Left lung (tissue), 10 donors: Measurements from ENCODE around the gene FAM163A. TPM values are rescaled to one million over a fixed set of nuclear protein-coding genes. Genes with fewer than 3 reads are reported as not detected.
A peak's percentile ranks its signal among the peaks of the same experiment; 100 is the strongest.

ENCODE experiments used
- ATAC-seq: fragments of 200-7000 bp; cut with Tn5 transposase; one replicate; pipeline ENCODE4 v1.9.1; 2020; ENCODE audit warnings: moderate library complexity
- DNase-seq, 4 donors: peaks; one replicate each; pipeline ENCODE4 v3.0.0-alpha.2; 2013 to 2020
- H3K27ac ChIP-seq, 2 donors: fragments of 200-600 bp; sonication (generic) in 1 of 2; one replicate each; pipeline versions ENCODE4 v1.5.0 to v1.8.0; 2020 to 2021
- H3K27me3 ChIP-seq, 2 donors: fragments of 200-600 bp; sonication (generic) in 1 of 2; one replicate each; pipeline versions ENCODE4 v1.5.0 to v1.8.0; 2020 to 2021
- H3K36me3 ChIP-seq, 2 donors: fragments of 200-600 bp; sonication (generic) in 1 of 2; one replicate each; pipeline versions ENCODE4 v1.5.0 to v1.8.0; 2020 to 2021
- H3K4me1 ChIP-seq, 2 donors: fragments of 200-600 bp; one replicate each; pipeline ENCODE4 v1.8.0; 2021
- H3K4me3 ChIP-seq, 2 donors: fragments of 200-600 bp; sonication (generic) in 1 of 2; one replicate each; pipeline versions ENCODE4 v1.5.0 to v1.8.0; 2020 to 2021; ENCODE audit warnings: mild to moderate bottlenecking in 1 of 2
- H3K9me3 ChIP-seq, 2 donors: fragments of 200-600 bp; sonication (generic) in 1 of 2; one replicate each; pipeline versions ENCODE4 v1.5.0 to v1.8.0; 2020 to 2021
- intact Hi-C, 2 donors: fragments of 100-400 bp; cut with DNase I; formaldehyde crosslinking; loops; one replicate each; pipeline versions ENCODE4 v1.11.2 to v1.14.2; 2022
- polyA plus RNA-seq, 6 donors: library from polyadenylated mRNA; unstranded; fragments of 120-200 nt; gene quantifications; one replicate each; pipeline ENCODE4 v1.2.1, GENCODE V29; 2013; ENCODE audit not compliant: insufficient read length in 6 of 6
- total RNA-seq, 2 donors: library from RNA; stranded (reverse); fragmentation: NEBNext Ultra II Directional; extraction: Animal tissue kit (Norgen Biotek cat#: 25700); gene quantifications; one replicate each; pipeline ENCODE4 v1.2.1, GENCODE V29; 2021
- TF ChIP-seq, protein P1 (sequence below), 2 donors: fragments of 200-600 bp; sonication (generic) in 1 of 2; IDR thresholded peaks; one replicate each; pipeline versions ENCODE4 v1.5.0 to v1.8.0; 2021; ENCODE audit warnings: antibody characterized with exemption in 2 of 2
- donor health status: DM: no; HTN: yes; CAD: no.
- donor health status: DM: no; HTN: no; CAD: no.

The FAM163A gene
- total and polyA plus RNA-seq, 8 donors, result 0.06 to 0.27 (median 0.12) TPM; not detected in 2

DNA sequence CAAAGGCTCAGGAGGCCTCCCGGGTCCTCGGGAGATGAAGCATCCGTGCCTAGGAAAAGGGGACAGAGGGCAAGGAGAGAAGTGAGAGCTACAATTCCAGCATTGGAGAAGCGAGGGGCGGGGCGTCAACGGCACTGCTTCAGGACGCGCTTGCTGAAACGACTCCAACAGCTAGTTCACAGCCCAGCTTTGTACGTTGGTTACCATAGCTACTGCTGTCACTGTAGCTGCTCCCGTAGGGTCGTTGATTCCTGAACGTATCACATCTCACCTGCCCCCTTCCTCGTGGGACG lies 71.4 kb downstream of the FAM163A start:
- ATAC-seq (peak; percentile 58), DNase-seq (peak in 1 of 4 donors; percentile 53)
- Histone ChIP-seq H3K27ac (no peak overlapping the region), H3K36me3 (no peaks in the 10 kb centered on the region), H3K27me3 (peaks cover 0 to 30% of the 10 kb centered on the region in 2 donors), H3K4me1 (peaks cover 11 to 21% of the 10 kb centered on the region in 2 donors), H3K4me3 (peak overlapping the region in 1 of 2 donors; percentile 34), H3K9me3 (no peaks in the 10 kb centered on the region)
- intact Hi-C loops, result loop anchor here (5.0 kb wide), 1 partner anchor 107 kb away; no protein-coding TSS in a partner anchor
- TF ChIP-seq, protein P1, sequence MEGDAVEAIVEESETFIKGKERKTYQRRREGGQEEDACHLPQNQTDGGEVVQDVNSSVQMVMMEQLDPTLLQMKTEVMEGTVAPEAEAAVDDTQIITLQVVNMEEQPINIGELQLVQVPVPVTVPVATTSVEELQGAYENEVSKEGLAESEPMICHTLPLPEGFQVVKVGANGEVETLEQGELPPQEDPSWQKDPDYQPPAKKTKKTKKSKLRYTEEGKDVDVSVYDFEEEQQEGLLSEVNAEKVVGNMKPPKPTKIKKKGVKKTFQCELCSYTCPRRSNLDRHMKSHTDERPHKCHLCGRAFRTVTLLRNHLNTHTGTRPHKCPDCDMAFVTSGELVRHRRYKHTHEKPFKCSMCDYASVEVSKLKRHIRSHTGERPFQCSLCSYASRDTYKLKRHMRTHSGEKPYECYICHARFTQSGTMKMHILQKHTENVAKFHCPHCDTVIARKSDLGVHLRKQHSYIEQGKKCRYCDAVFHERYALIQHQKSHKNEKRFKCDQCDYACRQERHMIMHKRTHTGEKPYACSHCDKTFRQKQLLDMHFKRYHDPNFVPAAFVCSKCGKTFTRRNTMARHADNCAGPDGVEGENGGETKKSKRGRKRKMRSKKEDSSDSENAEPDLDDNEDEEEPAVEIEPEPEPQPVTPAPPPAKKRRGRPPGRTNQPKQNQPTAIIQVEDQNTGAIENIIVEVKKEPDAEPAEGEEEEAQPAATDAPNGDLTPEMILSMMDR (IDR thresholded peaks at IDR 0.05), result no peak

DNA sequence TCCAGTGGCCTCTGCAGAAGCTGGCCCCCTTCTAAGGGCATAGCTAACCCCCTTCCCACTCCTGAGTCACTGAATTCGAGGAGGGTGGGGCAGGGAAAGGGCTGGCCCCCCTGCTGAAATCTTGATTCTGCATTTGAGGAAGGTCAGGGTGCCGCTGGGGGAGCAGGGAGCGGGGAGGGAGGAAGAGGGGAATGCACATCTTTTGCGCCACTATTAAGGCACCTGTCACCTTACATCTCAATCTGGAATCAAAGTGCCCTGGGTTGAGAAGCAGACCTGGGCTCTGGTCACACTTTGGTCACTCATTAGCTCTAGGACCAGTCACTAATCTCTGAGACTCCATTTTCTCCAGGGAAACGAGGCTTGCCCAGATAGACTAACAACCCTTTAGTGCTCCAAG lies 72.5 kb downstream of the FAM163A start:
- Histone ChIP-seq H3K36me3 (no peaks in the 10 kb centered on the region), H3K9me3 (no peaks in the 10 kb centered on the region), H3K27ac (no peak overlapping the region), H3K4me3 (peak overlapping the region in 1 of 2 donors; percentile 34), H3K4me1 (peaks cover 11 to 21% of the 10 kb centered on the region in 2 donors), H3K27me3 (peaks cover 0 to 24% of the 10 kb centered on the region in 2 donors)
- ATAC-seq (no peak), DNase-seq (no peak)
- intact Hi-C loops, result no loop called here
- TF ChIP-seq, protein P1 (IDR thresholded peaks at IDR 0.05), result no peak

DNA sequence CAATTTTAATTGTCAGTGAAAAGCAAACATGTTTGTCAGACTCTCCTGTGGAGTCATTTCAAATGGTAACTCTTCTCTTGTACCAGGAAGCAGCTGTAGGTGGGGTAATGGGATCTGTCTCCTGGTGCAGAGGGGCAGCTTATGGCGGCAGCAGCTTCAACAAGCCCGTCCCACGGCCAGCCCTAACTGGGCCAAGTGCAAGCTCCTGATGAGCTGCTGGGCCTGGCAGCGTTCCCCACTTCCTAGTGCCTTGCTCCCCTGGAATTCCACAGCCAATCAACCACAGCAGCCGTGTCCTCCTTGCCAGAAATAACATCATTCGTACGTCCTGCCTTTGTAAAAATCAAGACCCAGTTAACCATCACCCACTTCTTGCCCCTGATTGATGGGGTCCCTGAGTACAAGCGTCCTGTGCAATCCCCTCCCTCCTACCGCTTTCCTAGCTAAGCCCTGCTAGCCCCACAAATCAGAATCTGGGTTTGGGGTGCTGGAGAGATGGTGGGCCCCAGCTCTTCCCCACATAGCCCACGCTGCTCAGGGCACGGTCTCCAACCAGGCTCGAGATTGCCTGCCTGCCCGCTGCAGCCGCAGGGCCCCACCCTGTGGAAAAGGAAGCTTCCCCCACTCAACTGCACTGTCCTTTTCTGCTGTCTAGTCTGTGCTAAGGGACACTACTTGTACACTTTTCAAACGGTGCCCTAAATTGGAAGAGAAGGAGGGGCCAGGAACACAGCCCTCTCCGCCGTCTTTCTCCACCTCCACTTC lies 73.3 kb downstream of the FAM163A start:
- ATAC-seq (no peak), DNase-seq (peak in 2 of 4 donors; percentile 51 to 68)
- Histone ChIP-seq H3K4me1 (peaks cover 11 to 21% of the 10 kb centered on the region in 2 donors), H3K36me3 (no peaks in the 10 kb centered on the region), H3K4me3 (no peak overlapping the region), H3K27ac (no peak overlapping the region), H3K27me3 (peaks cover 0 to 18% of the 10 kb centered on the region in 2 donors), H3K9me3 (no peaks in the 10 kb centered on the region)
- TF ChIP-seq, protein P1 (IDR thresholded peaks at IDR 0.05), result no peak
- intact Hi-C loops, result no loop called here

DNA sequence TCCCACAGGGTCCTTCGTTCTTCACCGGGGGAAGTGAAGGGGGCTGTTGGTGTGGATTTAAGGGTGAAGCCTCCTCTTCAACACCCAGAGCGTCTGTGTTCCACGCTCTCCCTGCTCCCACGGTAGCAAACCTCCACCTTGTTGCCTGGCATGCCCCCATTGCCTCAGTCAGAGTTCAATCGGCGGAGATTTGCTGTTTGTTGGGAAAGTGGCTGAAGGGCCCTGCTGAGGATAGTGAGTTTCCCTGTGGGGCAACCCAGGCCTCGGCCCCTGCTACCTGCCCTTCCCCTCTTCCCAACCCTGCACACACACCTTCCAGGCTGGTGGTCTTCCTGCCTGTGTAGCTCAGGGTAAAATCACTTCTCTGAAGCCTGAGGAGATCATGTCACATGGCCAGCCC lies 74.0 kb downstream of the FAM163A start:
- Histone ChIP-seq H3K27ac (no peak overlapping the region), H3K4me1 (peaks cover 11 to 21% of the 10 kb centered on the region in 2 donors), H3K9me3 (no peaks in the 10 kb centered on the region), H3K36me3 (no peaks in the 10 kb centered on the region), H3K27me3 (peaks cover 0 to 11% of the 10 kb centered on the region in 2 donors), H3K4me3 (no peak overlapping the region)
- ATAC-seq, result no peak
- DNase-seq, result no peak
- TF ChIP-seq, protein P1 (IDR thresholded peaks at IDR 0.05), result no peak
- intact Hi-C loops, result no loop called here

DNA sequence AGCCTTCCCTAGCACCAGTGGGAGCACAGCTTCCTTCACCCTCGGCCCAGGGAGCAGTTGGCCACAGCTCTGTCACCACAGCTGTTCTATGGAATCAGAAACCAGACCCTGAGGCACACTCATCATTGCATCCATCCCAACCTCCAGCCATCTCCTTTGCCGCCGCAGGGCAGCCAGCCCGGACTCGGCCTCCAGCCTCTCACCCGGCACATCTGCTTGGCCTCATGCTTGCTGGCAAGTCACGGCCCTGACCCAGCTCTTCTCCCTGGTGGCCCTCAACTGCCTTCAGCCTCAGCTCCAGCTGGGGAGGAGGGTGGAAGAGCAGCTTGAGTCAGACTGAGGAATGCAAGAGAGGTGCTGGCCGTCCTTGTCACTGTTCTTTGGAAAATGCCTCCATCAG lies 74.7 kb downstream of the FAM163A start:
- TF ChIP-seq, protein P1 (IDR thresholded peaks at IDR 0.05), result no peak
- Histone ChIP-seq H3K4me3 (no peak overlapping the region), H3K9me3 (no peaks in the 10 kb centered on the region), H3K27ac (no peak overlapping the region), H3K36me3 (no peaks in the 10 kb centered on the region), H3K4me1 (peaks cover 11 to 21% of the 10 kb centered on the region in 2 donors), H3K27me3 (peaks cover 0 to 4% of the 10 kb centered on the region in 2 donors)
- no peak for DNase-seq
- intact Hi-C loops, result no loop called here
- ATAC-seq, result no peak
